ENCODE data around the gene NAGS.
A peak's percentile ranks its signal among the peaks of the same experiment; 100 is the strongest.
"Not testable (repeated sequence)": the region's sequence is repeated elsewhere in the genome, so short reads cannot be mapped to it uniquely, and the experiment has no call there.

The NAGS gene

GRCh38 chr17:44006598-44007345, 2.4 kb downstream of the NAGS start:
- peak; percentile 87 for DNase-seq (ENCODE audit: low read depth, low spot score)

- no peak for DNase-seq (ENCODE audit: low read depth, low spot score)
Observed at GRCh38 chr17:44007346-44008204, 3.2 kb downstream of the NAGS start.

DNA sequence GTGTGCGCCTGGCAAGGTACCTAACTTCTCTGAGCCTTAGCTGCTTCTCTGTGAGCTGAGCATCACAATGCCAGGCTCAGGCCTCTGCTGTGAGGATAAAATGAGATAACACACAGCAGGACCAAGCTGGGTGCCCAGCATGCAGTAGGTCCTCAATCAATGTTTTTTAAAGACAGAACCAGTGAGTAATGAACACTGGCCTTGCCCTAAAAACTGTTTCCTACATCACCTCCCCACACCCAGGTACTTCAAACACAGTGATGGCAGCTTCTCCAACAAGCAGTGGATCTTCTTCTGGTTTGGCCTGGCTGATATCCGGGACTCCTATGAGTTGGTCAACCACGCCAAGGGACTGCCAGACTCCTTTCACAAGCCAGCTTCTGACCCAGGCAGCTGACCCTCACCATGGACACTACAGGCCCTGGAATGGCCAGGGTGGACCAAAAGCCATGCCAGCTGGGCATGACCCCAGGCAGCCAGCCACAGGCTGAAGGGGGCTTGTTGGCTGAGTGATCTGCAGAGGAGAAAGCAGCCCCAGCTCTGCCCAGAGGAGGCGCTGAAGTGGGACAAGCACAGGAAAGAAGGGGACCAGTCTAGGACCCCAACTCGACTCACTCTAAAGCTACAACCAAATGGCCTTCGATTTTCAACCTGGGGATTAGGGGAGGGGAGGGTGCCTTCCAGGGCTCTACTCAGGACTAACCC, 3.9 kb downstream of the NAGS start:
- no peak for DNase-seq (ENCODE audit: low read depth, low spot score)

DNA sequence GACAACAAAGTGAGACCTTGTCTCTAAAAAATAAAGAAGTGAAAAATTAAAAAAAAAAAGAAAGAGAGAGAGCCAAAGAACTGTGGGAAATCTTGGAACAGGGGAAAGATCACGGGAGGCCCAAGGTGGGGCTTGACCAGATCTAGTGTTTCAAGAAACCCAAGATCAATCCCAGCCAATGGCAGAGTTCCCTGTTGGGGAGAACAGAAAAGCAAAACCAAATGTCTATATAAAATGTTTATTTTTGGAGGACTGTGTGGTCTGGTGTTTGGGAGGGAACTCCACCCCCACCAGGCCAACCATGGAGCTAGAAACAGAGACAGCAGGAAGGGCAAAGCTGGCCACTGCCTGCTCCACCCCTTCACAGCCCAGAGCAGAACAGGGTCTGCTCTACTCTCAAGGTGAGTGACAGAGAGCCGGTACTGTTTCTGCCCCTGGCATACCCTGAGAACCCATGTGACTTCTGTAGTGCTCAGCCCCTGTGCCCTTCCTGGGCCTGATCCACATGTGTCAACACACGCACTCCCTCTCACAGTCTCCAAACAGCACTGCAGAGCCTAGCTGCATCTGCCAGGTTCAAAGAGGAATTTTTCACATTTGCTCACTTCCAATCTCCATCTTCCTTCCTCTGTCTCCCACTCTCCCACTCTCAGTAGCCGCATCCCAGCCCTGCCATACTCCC, 6.7 kb downstream of the NAGS start:
- peak; percentile 60 for DNase-seq (ENCODE audit: low read depth, low spot score)

DNA sequence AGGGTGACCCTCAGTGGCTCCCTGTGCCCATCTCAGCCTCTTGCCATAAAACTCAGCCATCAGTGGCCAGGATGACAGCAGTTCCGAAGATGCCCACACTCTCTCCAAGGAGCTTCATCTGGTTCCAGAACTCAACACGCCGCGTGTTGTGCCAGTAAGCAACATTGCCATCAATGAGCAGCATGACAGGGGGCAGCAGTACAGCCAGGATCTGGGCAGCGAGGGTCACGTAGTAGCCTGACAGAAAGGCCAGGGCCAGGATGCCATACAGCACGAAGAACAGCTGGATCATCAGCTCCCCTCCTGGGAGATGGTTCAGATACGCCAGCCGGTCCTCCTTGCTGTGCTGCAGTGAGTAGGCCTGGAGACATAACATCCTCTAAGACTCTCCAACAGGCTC, 7.5 kb downstream of the NAGS start:
- DNase-seq (ENCODE audit: low read depth, low spot score): no peak

DNA sequence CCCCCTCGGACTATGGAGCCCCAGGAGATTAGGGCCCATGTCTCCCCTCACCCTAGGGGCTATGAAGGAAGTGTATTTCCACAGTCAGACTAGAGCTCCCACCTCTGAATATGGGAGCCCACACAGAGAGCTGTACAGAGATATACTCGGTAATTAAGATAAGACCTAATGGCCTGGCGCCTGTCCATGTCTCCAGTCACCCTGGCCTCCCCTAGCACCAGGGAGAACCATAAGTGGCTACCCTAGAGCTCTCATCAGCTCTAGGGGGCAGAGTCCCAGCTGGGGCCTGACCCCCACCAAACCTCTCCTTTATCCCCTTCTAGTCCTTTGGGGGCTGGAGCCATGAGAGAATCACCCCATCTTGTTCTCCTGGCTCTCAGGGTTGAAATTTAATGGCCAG, 8.0 kb downstream of the NAGS start:
- no peak for DNase-seq (ENCODE audit: low read depth, low spot score)

- no peak for DNase-seq (ENCODE audit: low read depth, low spot score)
Observed at GRCh38 chr17:44012874-44013273, 8.5 kb downstream of the NAGS start.

GRCh38 chr17:44014133-44014436, 9.7 kb downstream of the NAGS start:
- DNase-seq (ENCODE audit: low read depth, low spot score): no peak

DNA sequence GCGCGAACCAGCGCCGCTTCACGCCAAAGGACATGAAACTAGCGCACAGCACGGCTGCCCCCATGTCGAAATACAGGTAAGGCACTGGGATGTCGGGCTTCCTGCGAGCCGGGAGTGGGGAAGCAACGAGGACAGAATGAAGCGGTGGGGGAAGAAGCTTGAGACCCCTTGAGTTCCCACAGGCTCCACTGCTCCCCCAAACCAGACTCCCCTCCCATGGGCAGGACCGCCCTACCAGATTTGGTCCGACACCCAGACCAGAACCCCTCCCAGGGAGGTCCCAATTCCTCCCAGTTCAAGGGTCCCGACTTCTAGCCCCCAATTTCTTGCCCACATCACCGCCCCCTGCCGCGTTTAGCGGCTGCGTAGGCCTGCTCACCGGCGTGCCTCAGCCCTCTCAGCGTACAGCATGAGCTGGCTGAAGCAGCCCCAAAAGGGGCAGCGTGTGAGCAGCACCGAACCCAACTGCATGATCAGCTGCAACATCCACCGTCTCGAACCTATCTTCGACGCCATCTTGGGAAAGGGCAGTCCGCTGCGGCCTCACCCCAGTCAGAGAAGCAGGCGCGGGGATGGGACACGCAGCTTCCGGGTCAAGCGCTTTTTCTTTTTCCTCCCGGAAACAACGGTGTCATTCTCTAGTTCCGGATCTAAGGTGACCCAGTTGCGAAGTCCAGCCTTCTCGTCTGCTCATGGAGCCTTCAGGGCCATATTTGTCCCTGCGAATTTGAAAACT, 10.2 kb downstream of the NAGS start, which contains the start of gene TMEM101:
Gene TMEM101, minus strand, starts transcription at position 527 of the 736 bp plus-strand sequence. Its CDS starts 11 bp downstream, at position 516.
- DNase-seq (ENCODE audit: low read depth, low spot score): peak; percentile 64

DNA sequence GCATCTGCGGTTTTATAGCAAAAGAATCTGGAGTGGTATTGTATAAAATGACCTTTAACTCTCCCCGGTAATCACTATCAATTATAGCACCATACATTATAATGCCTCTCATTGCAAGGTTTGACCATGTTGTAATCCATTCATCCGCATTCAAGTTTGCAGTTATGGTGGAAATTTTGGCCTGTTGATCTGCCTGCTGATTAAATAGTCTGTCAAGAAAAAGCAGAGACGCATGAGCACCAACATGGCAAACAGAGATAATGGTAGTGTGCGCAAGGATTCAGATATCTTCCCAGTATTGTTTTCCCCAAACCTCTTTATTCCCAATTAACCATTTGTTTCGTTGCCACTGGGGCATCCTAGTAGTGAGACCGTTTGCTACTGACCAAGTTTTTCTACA, 16.8 kb downstream of the NAGS start:
- not testable (repeated sequence) for DNase-seq (ENCODE audit: low read depth, low spot score)

GRCh38 chr17:44022246-44022645, 17.8 kb downstream of the NAGS start:
- DNase-seq (ENCODE audit: low read depth, low spot score): no peak

GRCh38 chr17:44023545-44024270, 19.3 kb downstream of the NAGS start:
- DNase-seq (ENCODE audit: low read depth, low spot score): no peak

DNA sequence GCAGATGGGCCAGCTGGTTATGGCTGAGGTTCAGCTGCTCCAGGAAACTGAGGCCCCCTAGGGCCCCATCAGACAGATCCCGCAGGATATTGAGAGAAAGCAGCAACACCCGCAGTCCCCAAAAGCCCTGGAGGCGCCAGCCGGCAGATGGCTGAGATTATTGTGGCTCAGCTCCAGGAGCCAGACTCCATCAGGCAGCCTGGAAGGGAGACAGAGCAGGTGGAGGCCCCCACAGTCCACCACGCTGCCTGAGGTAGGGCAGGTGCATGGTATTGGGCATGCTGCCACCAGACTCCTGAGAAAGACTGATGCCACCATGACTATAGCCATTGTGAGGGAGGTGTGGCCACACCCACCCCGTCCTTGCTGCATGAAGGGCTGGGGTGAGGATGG, 19.8 kb downstream of the NAGS start:
- DNase-seq (ENCODE audit: low read depth, low spot score): no peak

DNA sequence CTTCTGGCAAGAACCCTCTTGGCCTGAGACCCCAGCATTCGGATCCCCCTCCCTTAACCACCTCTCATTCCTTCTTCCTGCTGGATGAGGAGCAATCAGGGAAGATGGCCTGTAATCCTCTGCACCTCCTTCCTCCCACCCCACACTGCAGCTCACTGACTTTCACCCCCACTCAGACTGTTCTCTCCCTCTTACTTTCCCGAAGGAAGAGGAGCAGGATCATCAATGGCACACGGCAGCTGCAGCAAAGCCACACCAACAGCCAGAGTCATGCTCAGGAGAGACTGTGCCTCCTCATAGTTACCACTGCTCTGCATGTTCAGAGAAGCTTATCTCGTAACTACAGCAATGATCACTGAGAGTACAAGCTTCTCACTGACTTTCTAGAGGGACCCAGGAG, 20.4 kb downstream of the NAGS start:
- DNase-seq (ENCODE audit: low read depth, low spot score): no peak

DNA sequence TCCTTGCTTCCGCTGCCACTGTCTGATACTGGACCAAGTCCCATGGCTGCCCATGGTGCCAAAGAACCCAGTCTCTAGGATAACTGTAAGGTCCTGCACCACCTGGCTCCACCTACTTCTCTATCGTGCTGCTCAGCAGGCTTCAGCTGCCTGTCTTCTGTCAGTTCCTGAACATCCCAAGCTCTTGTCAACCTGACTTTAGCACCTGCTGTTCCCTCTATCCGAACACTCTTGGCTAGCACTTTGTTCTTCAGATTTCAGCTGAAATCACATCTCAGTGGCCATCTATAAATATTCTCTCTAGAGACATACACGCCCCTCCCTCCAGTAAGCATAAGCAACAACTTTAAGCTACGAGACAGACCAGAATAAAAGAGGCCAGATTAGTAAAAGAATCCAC, 25.3 kb downstream of the NAGS start:
- DNase-seq (ENCODE audit: low read depth, low spot score): no peak

DNA sequence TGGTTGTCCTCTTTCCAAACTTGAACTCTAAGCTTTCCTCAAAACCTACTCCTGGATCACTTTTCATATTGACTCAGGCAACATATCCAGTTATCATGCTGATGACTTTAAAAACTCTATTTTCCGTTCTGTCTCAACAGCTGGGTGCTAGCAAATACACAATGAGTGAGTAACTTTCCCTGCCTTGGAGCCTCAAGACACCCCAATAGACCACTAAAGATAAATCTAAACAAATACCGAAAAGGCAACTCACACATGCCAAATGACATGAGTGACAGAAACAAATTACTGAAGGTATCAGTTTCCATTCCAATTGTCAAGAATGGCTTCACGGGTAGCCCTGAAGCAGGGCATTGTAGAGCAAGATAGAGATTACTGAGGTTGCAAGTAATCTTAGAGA, 26.1 kb downstream of the NAGS start:
- DNase-seq (ENCODE audit: low read depth, low spot score): no peak

DNA sequence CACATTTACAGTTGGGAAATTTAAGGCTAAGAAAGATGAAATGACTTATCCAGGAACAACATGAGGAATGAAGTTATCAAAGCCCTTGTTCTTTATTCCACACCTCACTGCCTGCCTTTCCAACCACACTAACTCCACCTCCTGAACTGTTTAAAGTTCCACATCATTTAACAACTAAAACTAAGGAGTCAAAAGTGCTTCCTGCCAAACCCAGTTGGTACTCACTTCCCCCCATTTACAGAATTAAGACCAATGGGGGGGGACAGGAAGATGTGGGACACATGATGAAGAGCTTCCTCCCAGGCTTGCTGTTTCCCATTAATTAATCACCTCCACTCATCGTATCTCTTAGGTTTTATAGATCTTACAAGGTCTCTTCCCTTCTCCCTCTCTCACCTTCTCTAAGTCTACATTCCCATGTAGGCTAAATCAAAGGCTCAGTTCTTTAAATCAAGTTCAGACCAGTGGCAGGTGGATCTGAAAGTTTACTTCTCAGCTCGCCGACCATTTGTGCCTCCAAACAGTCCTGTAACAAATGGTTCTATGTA, 29.5 kb downstream of the NAGS start:
- DNase-seq (ENCODE audit: low read depth, low spot score): no peak

GRCh38 chr17:44034688-44035087, 30.3 kb downstream of the NAGS start:
- DNase-seq (ENCODE audit: low read depth, low spot score): not testable (repeated sequence)

DNA sequence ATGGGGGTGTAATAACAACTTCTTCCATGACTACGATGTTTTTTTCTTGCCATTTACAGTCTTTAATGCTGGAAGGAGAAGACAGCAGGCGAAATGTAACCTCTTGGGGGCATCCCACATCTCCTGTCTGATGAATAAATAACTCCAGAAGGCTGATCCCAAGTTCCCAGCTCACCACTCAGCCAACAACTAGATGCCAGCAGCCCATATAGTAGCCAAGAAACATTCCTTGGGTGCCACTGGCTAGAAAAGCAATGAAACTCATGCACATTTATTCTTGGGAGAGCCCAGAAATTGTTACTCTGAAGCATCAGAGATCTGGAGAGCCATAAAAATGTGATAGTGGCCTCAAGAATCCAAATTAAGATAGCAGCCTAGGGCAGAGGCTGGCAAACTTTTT, 33.0 kb downstream of the NAGS start:
- no peak for DNase-seq (ENCODE audit: low read depth, low spot score)

DNA sequence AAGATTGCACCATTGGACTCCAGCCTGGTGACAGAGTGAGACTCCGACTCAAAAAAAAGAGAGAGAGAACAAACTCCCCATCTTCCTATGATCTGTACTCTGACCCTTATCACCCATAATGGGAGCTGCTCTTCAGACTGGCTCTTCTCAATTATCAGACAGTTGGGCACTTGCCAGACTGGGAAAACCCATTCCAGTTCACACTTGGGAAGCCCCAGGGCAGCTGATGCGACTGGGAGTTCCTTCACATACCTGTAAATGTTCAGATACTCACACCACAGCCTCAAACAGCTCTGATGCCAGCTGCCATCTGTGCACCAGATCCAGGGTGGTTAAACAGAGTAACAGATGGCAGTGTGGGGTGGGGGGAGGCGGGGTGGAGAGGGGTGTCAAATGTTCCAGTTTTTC, 34.2 kb downstream of the NAGS start:
- DNase-seq (ENCODE audit: low read depth, low spot score): no peak

All from brain pericyte (primary cell).